Endodermal cell (in vitro differentiated cells): ENCODE measurements around the gene ARID3C. TPM values are rescaled to one million over a fixed set of nuclear protein-coding genes. Genes with fewer than 3 reads are reported as not detected.

Experiments
- DNase-seq: peaks from one replicate; pipeline ENCODE4 v3.0.0-alpha.2; 2017
- H3K27ac ChIP-seq: 2 replicates; pipeline ENCODE4 v1.5.1; 2013; ENCODE audit warnings: mild to moderate bottlenecking, low read depth, low read length, moderate library complexity
- H3K27me3 ChIP-seq: 2 replicates; pipeline ENCODE4 v1.6.1; 2013; ENCODE audit warnings: mild to moderate bottlenecking, low read length, moderate library complexity; ENCODE audit not compliant: insufficient read depth, control insufficient read depth, poor library complexity, severe bottlenecking
- H3K36me3 ChIP-seq: 2 replicates; pipeline ENCODE4 v1.7.0; 2013; ENCODE audit warnings: mild to moderate bottlenecking, low read length, moderate library complexity; ENCODE audit not compliant: control insufficient read depth, insufficient read depth
- H3K4me1 ChIP-seq: one replicate; pipeline ENCODE4 v1.7.0; 2013; ENCODE audit warnings: low read length; ENCODE audit not compliant: control insufficient read depth, insufficient read depth
- H3K4me3 ChIP-seq: 2 replicates; pipeline ENCODE4 v1.5.1; 2013; ENCODE audit warnings: mild to moderate bottlenecking, low read length, moderate library complexity
- H3K9ac ChIP-seq: 2 replicates; pipeline ENCODE4 v1.6.1; 2013; ENCODE audit warnings: mild to moderate bottlenecking, low read length, moderate library complexity; ENCODE audit not compliant: poor library complexity, severe bottlenecking; ENCODE audit errors: extremely low read depth
- H3K9me3 ChIP-seq: 2 replicates; pipeline ENCODE4 v1.6.1; 2013; ENCODE audit warnings: mild to moderate bottlenecking, low read length, moderate library complexity; ENCODE audit not compliant: control insufficient read depth
- H3K27ac Mint-ChIP-seq: 2 replicates; pipeline ENCODE4 v1.8.0; 2020; ENCODE audit warnings: mixed read lengths
- H3K27me3 Mint-ChIP-seq: 2 replicates; pipeline ENCODE4 v1.8.0; 2021; ENCODE audit warnings: mild to moderate bottlenecking, mixed read lengths; ENCODE audit not compliant: insufficient read depth
- H3K36me3 Mint-ChIP-seq: 2 replicates; pipeline ENCODE4 v1.8.0; 2020; ENCODE audit warnings: low read depth, mixed read lengths
- H3K4me1 Mint-ChIP-seq: 2 replicates; pipeline ENCODE4 v1.8.0; 2020; ENCODE audit warnings: mixed read lengths
- H3K4me3 Mint-ChIP-seq: 2 replicates; pipeline ENCODE4 v1.8.0; 2020; ENCODE audit warnings: mild to moderate bottlenecking, moderate library complexity, mixed read lengths
- H3K9me3 Mint-ChIP-seq: 2 replicates; pipeline ENCODE4 v1.8.0; 2020; ENCODE audit warnings: mild to moderate bottlenecking, mixed read lengths
- CTCF ChIP-seq: fragments of 200-600 bp; sonication (generic); conservative IDR thresholded peaks from 2 replicates; pipeline ENCODE4 v1.5.0; 2021; ENCODE audit warnings: antibody characterized with exemption, mild to moderate bottlenecking
- WGBS, 2 experiments: methylation state at CpG; one replicate each; pipeline versions ENCODE4 v1.1.5 to v1.1.7; 2013; ENCODE audit warnings: missing lambda C conversion rate in 2 of 2, mixed read lengths in 1 of 2; ENCODE audit not compliant: insufficient coverage in 1 of 2, insufficient read length in 1 of 2; 5-methylcytosine and 5-hydroxymethylcytosine counted together
- total RNA-seq, 2 donors: library from RNA; stranded (reverse); fragmentation: NEBNext Ultra II Directional in 1 of 2; extraction: Animal tissue kit (Norgen Biotek cat#: 25700) in 1 of 2; gene quantifications; 2 replicates in 1 of 2; 3 replicates in 1 of 2; pipeline ENCODE4 v1.2.1, GENCODE V29; 2021

Gene ARID3C
- total RNA-seq, 2 donors from 2014 or later, result 0.31 to 0.80 TPM

DNA sequence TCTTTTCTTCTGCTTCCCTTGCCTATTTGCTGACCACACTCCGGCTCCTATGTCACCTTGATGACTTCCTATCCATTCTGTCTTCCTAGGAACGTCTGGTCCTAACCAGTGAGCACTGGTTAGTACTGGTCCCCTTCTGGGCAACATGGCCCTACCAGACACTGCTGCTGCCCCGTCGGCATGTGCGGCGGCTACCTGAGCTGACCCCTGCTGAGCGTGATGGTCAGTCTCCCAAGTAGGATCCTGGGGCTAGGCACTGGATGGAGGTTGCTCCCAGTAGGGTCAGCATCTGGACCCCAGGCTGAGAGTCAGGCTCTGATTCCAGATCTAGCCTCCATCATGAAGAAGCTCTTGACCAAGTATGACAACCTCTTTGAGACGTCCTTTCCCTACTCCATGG, 19.8 kb upstream of the ARID3C start:
- no peak for TF ChIP-seq CTCF
- Mint-ChIP-seq H3K4me3 (no peak overlapping the region), H3K27me3 (no peaks in the 10 kb centered on the region), H3K9me3 (no peaks in the 10 kb centered on the region), H3K27ac (no peak overlapping the region), H3K4me1 (peaks cover 49% of the 10 kb centered on the region), H3K36me3 (peaks cover 20% of the 10 kb centered on the region)
- Histone ChIP-seq H3K9ac (no peak overlapping the region), H3K4me1 (peaks cover 27% of the 10 kb centered on the region), H3K36me3 (peaks cover 28% of the 10 kb centered on the region), H3K27me3 (no peaks in the 10 kb centered on the region), H3K27ac (no peak overlapping the region), H3K9me3 (no peaks in the 10 kb centered on the region), H3K4me3 (no peak overlapping the region)
- no peak for DNase-seq
- 95 to 97% methylated on average over 7 to 8 of the region's 8 CpGs for WGBS, 2 experiments

DNA sequence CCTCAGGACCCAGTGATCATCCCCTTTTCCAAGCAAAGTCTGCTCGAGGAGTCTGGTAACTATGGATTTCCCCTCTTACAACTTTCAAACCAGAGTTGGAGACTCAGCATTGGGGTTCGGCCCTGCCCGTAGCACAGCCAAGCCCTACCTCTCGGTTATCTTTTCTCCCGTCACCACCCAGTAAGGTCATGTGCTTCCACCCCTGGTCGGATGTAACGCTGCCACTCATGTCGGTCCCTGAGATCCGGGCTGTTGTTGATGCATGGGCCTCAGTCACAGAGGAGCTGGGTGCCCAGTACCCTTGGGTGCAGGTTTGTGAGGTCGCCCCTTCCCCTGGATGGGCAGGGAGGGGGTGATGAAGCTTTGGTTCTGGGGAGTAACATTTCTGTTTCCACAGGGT, 18.8 kb upstream of the ARID3C start:
- no peak for TF ChIP-seq CTCF
- peak overlapping the region; percentile 83 for H3K4me3 Mint-ChIP-seq
- H3K36me3 ChIP-seq, result peaks cover 28% of the 10 kb centered on the region
- H3K9me3 ChIP-seq, result no peaks in the 10 kb centered on the region
- no peaks in the 10 kb centered on the region for H3K27me3 Mint-ChIP-seq
- no peak overlapping the region for H3K9ac ChIP-seq
- H3K27ac ChIP-seq, result no peak overlapping the region
- DNase-seq, result no peak
- H3K4me3 ChIP-seq, result peak overlapping the region; percentile 87
- no peaks in the 10 kb centered on the region for H3K27me3 ChIP-seq
- no peaks in the 10 kb centered on the region for H3K9me3 Mint-ChIP-seq
- peaks cover 40% of the 10 kb centered on the region for H3K4me1 Mint-ChIP-seq
- 87 to 88% methylated on average over 9 to 10 of the region's 10 CpGs for WGBS, 2 experiments
- H3K4me1 ChIP-seq, result peaks cover 20% of the 10 kb centered on the region
- H3K36me3 Mint-ChIP-seq, result peaks cover 20% of the 10 kb centered on the region
- H3K27ac Mint-ChIP-seq, result no peak overlapping the region

GRCh38 chr9:34647084-34647403, 18.2 kb upstream of the ARID3C start:
- Histone ChIP-seq H3K4me1 (peaks cover 14% of the 10 kb centered on the region), H3K27me3 (no peaks in the 10 kb centered on the region), H3K4me3 (peak overlapping the region; percentile 87), H3K9ac (peak overlapping the region; percentile 65), H3K27ac (no peak overlapping the region), H3K9me3 (no peaks in the 10 kb centered on the region), H3K36me3 (peaks cover 28% of the 10 kb centered on the region)
- no peak for TF ChIP-seq CTCF
- H3K4me1 Mint-ChIP-seq, result peaks cover 34% of the 10 kb centered on the region
- 0 to 10% methylated on average over 2 to 8 of the region's 8 CpGs for WGBS, 2 experiments
- H3K36me3 Mint-ChIP-seq, result peaks cover 20% of the 10 kb centered on the region
- no peak for DNase-seq
- H3K9me3 Mint-ChIP-seq, result no peaks in the 10 kb centered on the region
- peak overlapping the region; percentile 89 for H3K27ac Mint-ChIP-seq
- no peaks in the 10 kb centered on the region for H3K27me3 Mint-ChIP-seq
- peak overlapping the region; percentile 83 for H3K4me3 Mint-ChIP-seq
